ENCODE data around the gene FRYL. TPM values are rescaled to one million over a fixed set of nuclear protein-coding genes. Genes with fewer than 3 reads are reported as not detected.

FRYL gene
- polyA plus RNA-seq, 1 donor from 2014 or later, result 64.0 TPM

GRCh38 chr4:48633657-48634056 is 146.4 kb downstream of the FRYL start:
- Histone ChIP-seq H3K4me2 (ENCODE audit: low read length) (no peak overlapping the region), H3F3A (ENCODE audit: insufficient read depth, low read length, poor library complexity, severe bottlenecking) (no peaks in the 10 kb centered on the region), H3K27ac (ENCODE audit: low read length) (no peak overlapping the region), H3K36me3 (ENCODE audit: insufficient read depth, low read length) (no peaks in the 10 kb centered on the region), H4K20me1 (ENCODE audit: insufficient read depth) (no peaks in the 10 kb centered on the region), H3K27me3 (ENCODE audit: insufficient read depth, low read depth, low read length) (no peaks in the 10 kb centered on the region), H3K79me2 (replicated peaks; ENCODE audit: insufficient read depth, low read length) (peaks cover 13% of the 10 kb centered on the region), H3K9ac (ENCODE audit: low read length) (no peak overlapping the region), H3K9me3 (ENCODE audit: low read length) (no peaks in the 10 kb centered on the region), H3K9me2 (ENCODE audit: insufficient read depth, low read length) (no peaks in the 10 kb centered on the region), H3K4me3 (ENCODE audit: low read length) (no peak overlapping the region), H2AFZ (ENCODE audit: low read depth, low read length) (no peak overlapping the region)
- TF ChIP-seq SMC3 (conservative IDR thresholded peaks at IDR 0.05; ENCODE audit: poor library complexity), result no peak

GRCh38 chr4:48629458-48629857 is 150.6 kb downstream of the FRYL start:
- Histone ChIP-seq H3K9me2 (ENCODE audit: insufficient read depth, low read length) (no peaks in the 10 kb centered on the region), H3K27me3 (ENCODE audit: insufficient read depth, low read depth, low read length) (no peaks in the 10 kb centered on the region), H3K4me3 (ENCODE audit: low read length) (no peak overlapping the region), H3K27ac (ENCODE audit: low read length) (no peak overlapping the region), H3F3A (ENCODE audit: insufficient read depth, low read length, poor library complexity, severe bottlenecking) (no peaks in the 10 kb centered on the region), H4K20me1 (ENCODE audit: insufficient read depth) (no peaks in the 10 kb centered on the region), H3K79me2 (replicated peaks; ENCODE audit: insufficient read depth, low read length) (no peaks in the 10 kb centered on the region), H3K4me2 (ENCODE audit: low read length) (no peak overlapping the region), H3K9me3 (ENCODE audit: low read length) (no peaks in the 10 kb centered on the region), H2AFZ (ENCODE audit: low read depth, low read length) (no peak overlapping the region), H3K36me3 (ENCODE audit: insufficient read depth, low read length) (no peaks in the 10 kb centered on the region), H3K9ac (ENCODE audit: low read length) (no peak overlapping the region)
- no peak for TF ChIP-seq TAF1 (IDR thresholded peaks at IDR 0.05; ENCODE audit: low read depth)
- no peak for TF ChIP-seq POLR2AphosphoS5 (IDR thresholded peaks at IDR 0.05)
- no peak for TF ChIP-seq SMC3 (conservative IDR thresholded peaks at IDR 0.05; ENCODE audit: poor library complexity)
- no peak for TF ChIP-seq REST (IDR thresholded peaks at IDR 0.05; ENCODE audit: borderline replicate concordance)
- TF ChIP-seq, protein P1, sequence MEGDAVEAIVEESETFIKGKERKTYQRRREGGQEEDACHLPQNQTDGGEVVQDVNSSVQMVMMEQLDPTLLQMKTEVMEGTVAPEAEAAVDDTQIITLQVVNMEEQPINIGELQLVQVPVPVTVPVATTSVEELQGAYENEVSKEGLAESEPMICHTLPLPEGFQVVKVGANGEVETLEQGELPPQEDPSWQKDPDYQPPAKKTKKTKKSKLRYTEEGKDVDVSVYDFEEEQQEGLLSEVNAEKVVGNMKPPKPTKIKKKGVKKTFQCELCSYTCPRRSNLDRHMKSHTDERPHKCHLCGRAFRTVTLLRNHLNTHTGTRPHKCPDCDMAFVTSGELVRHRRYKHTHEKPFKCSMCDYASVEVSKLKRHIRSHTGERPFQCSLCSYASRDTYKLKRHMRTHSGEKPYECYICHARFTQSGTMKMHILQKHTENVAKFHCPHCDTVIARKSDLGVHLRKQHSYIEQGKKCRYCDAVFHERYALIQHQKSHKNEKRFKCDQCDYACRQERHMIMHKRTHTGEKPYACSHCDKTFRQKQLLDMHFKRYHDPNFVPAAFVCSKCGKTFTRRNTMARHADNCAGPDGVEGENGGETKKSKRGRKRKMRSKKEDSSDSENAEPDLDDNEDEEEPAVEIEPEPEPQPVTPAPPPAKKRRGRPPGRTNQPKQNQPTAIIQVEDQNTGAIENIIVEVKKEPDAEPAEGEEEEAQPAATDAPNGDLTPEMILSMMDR (IDR thresholded peaks at IDR 0.05; ENCODE audit: poor library complexity, severe bottlenecking), result no peak
- TF ChIP-seq MXI1 (conservative IDR thresholded peaks at IDR 0.05; ENCODE audit: poor library complexity, severe bottlenecking), result no peak
- TF ChIP-seq EP300 (conservative IDR thresholded peaks at IDR 0.05; ENCODE audit: poor library complexity, severe bottlenecking), result no peak
- no peak for TF ChIP-seq RAD21 (conservative IDR thresholded peaks at IDR 0.05)
- no peak for TF ChIP-seq EZH2 (IDR thresholded peaks at IDR 0.05; ENCODE audit: borderline replicate concordance, insufficient read depth, low read length, poor library complexity, severe bottlenecking)
